Chondrocyte (in vitro differentiated cells): Measurements from ENCODE around the gene CELSR2. TPM values are rescaled to one million over a fixed set of nuclear protein-coding genes. Genes with fewer than 3 reads are reported as not detected.

Experiments
- DNase-seq: peaks from one replicate; pipeline ENCODE4 v3.0.0; 2021; ENCODE audit warnings: mixed read lengths, low spot score
- H3K27ac Mint-ChIP-seq: one replicate; pipeline ENCODE4 v1.8.0; 2021; ENCODE audit warnings: mild to moderate bottlenecking, moderate library complexity, mixed read lengths; ENCODE audit not compliant: unreplicated experiment
- H3K27me3 Mint-ChIP-seq: 2 replicates; pipeline ENCODE4 v1.8.0; 2021; ENCODE audit warnings: low read depth, mixed read lengths
- H3K36me3 Mint-ChIP-seq: 2 replicates; pipeline ENCODE4 v1.8.0; 2021; ENCODE audit warnings: low read depth, mixed read lengths
- H3K4me1 Mint-ChIP-seq: 2 replicates; pipeline ENCODE4 v1.8.0; 2021; ENCODE audit warnings: low read depth, mild to moderate bottlenecking, mixed read lengths
- H3K4me3 Mint-ChIP-seq: one replicate; pipeline ENCODE4 v1.8.0; 2021; ENCODE audit warnings: mild to moderate bottlenecking, moderate library complexity, mixed read lengths; ENCODE audit not compliant: unreplicated experiment
- H3K9me3 Mint-ChIP-seq: 2 replicates; pipeline ENCODE4 v1.8.0; 2021; ENCODE audit warnings: low read depth, mixed read lengths
- CTCF ChIP-seq: fragments of 200-600 bp; sonication (generic); IDR thresholded peaks from 2 replicates; pipeline ENCODE4 v1.5.0; 2021; ENCODE audit warnings: antibody characterized with exemption, mild to moderate bottlenecking, moderate library complexity
- total RNA-seq: library from RNA; stranded (reverse); gene quantifications from 3 replicates; pipeline ENCODE4 v1.2.1, GENCODE V29; 2021

Gene CELSR2
- total RNA-seq, 1 donor from 2014 or later, result 10.3 TPM

- peak; percentile 83 for DNase-seq
- Mint-ChIP-seq H3K27me3 (no peaks in the 10 kb centered on the region), H3K9me3 (no peaks in the 10 kb centered on the region), H3K36me3 (peaks cover 1% of the 10 kb centered on the region), H3K27ac (no peak overlapping the region), H3K4me1 (peaks cover 39% of the 10 kb centered on the region), H3K4me3 (no peak overlapping the region)
- TF ChIP-seq CTCF, result no peak
Measured at GRCh38 chr1:109280862-109281261, 31.5 kb downstream of the CELSR2 start.

GRCh38 chr1:109281680-109282496, 32.5 kb downstream of the CELSR2 start:
- no peak for TF ChIP-seq CTCF
- H3K9me3 Mint-ChIP-seq, result no peaks in the 10 kb centered on the region
- H3K27me3 Mint-ChIP-seq, result no peaks in the 10 kb centered on the region
- H3K4me1 Mint-ChIP-seq, result peaks cover 37% of the 10 kb centered on the region
- DNase-seq, result peak; percentile 82
- H3K36me3 Mint-ChIP-seq, result peaks cover 1% of the 10 kb centered on the region
- H3K4me3 Mint-ChIP-seq, result peak overlapping the region; percentile 90
- peak overlapping the region; percentile 57 for H3K27ac Mint-ChIP-seq

- no peak for TF ChIP-seq CTCF
- H3K27me3 Mint-ChIP-seq, result no peaks in the 10 kb centered on the region
- peak overlapping the region; percentile 97 for H3K27ac Mint-ChIP-seq
- no peak for DNase-seq
- no peaks in the 10 kb centered on the region for H3K9me3 Mint-ChIP-seq
- H3K4me1 Mint-ChIP-seq, result peaks cover 32% of the 10 kb centered on the region
- peak overlapping the region; percentile 90 for H3K4me3 Mint-ChIP-seq
- peaks cover 1% of the 10 kb centered on the region for H3K36me3 Mint-ChIP-seq
Measured at GRCh38 chr1:109282497-109282951, 33.2 kb downstream of the CELSR2 start.

- Mint-ChIP-seq H3K9me3 (no peaks in the 10 kb centered on the region), H3K27ac (peak within 1 kb of the TSS; percentile 97), H3K36me3 (peaks cover 1% of the 10 kb centered on the region), H3K4me3 (peak within 1 kb of the TSS; percentile 90), H3K27me3 (no peaks in the 10 kb centered on the region), H3K4me1 (peaks cover 32% of the 10 kb centered on the region)
- TF ChIP-seq CTCF, result peak; percentile 79
- DNase-seq, result peak; percentile 98
Measured at GRCh38 chr1:109282952-109283747, 33.8 kb downstream of the CELSR2 start, which contains the start of gene PSRC1. PSRC1 (minus strand) TSS chr1:109283145.
